Left ventricle myocardium superior (tissue), 1 donor: ENCODE data around the gene BRMS1. TPM values are rescaled to one million over a fixed set of nuclear protein-coding genes. Genes with fewer than 3 reads are reported as not detected.
"Not testable (repeated sequence)": the region's sequence is repeated elsewhere in the genome, so short reads cannot be mapped to it uniquely, and the experiment has no call there.

Experiments
- ATAC-seq: fragments of 200-7000 bp; cut with Tn5 transposase; one replicate; pipeline ENCODE4 v1.9.1; 2020; ENCODE audit warnings: mild to moderate bottlenecking, moderate library complexity
- DNase-seq: peaks from one replicate; pipeline ENCODE4 v3.0.0-alpha.2; 2020
- intact Hi-C: fragments of 100-400 bp; cut with micrococcal nuclease; formaldehyde crosslinking; loops from one replicate; pipeline ENCODE4 v1.11.0; 2022
- long read RNA-seq: library from polyadenylated mRNA; unstranded; transcript quantifications from one replicate; pipeline ENCODE4 v2.0.0, GENCODE V29; 2021
- total RNA-seq: library from RNA; stranded (reverse); fragmentation: NEBNext Ultra II Directional; extraction: Animal tissue kit (Norgen Biotek cat#: 25700); gene quantifications from one replicate; pipeline ENCODE4 v1.2.1, GENCODE V29; 2021
- donor health status: DM: no; HTN: yes; CAD: no; lungs with severe emphysema.

Gene BRMS1, protein sequence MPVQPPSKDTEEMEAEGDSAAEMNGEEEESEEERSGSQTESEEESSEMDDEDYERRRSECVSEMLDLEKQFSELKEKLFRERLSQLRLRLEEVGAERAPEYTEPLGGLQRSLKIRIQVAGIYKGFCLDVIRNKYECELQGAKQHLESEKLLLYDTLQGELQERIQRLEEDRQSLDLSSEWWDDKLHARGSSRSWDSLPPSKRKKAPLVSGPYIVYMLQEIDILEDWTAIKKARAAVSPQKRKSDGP
- total RNA-seq, result 14.7 TPM
- long read RNA-seq, transcript BRMS1-201 (10 exons, 1,445 nt), result major isoform, 25 of 29 reads
- long read RNA-seq, partial matches to known transcripts, result 1 of 29 reads
- long read RNA-seq, other reads (novel, unspliced or antisense), result 1 of 29 reads

DNA sequence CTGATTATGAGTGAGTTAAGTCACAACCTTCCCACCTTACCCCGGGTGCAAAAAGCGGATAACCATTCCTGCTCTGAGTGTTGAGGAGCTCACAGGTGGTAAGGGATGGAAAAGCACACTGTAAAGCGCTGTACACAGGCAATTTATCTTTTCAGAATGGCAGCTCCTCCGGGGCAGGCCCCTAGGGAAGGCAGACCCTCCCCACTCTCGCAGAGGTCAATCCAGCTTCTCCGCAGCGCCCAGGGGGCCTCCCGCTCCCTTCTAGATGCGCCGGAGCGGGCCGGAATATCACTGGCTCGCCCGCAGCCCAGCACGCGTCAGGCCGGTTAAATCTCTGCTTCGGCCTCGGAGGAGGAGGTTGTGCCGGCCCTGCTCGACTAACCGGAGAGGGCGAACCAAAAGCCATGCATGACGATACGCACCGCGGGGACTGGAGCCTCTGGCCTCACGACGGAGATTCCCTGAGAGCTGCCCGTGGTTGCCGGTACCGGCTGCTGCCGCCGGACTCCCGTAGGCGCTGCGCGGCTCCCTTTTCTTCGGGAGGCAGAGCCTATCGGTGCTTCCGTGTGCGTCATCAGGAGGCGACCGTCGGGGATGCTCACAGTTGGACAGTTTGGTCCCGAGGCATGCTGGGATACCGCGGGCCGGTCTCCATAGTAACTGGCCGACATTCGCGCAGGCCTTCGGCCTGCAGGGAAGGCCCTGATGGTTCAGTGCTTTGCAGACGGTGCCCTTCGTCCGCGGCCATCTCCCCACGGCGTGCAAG is at the start of gene BRMS1:
BRMS1 (minus strand) TSS at position 555 of the 766 bp plus-strand sequence. CDS start 2,870 bp downstream, outside the sequence.
- DNase-seq (peak; percentile 99), ATAC-seq (peak; percentile 86)
- intact Hi-C loops, result no loop called here

DNA sequence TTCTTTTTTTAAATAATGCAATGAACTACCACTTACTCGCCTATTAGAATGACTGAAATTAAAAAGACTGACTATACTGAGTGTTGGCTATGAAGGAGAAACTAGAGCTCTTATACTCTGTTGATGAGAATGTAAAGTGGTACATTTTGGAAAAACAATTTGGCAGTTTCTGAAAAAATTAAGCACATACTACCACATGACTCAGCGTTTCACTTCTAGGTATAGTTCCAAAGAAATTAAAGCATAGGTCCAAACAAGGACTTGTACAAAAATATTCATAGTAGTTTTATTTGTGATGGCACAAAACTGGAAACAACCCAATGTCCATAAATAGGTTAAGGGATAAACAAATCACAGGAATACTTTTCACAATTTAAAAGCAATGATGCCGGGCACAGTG is 49.0 kb upstream of the BRMS1 start:
- no peak for ATAC-seq
- no peak for DNase-seq
- intact Hi-C loops, result no loop called here

DNA sequence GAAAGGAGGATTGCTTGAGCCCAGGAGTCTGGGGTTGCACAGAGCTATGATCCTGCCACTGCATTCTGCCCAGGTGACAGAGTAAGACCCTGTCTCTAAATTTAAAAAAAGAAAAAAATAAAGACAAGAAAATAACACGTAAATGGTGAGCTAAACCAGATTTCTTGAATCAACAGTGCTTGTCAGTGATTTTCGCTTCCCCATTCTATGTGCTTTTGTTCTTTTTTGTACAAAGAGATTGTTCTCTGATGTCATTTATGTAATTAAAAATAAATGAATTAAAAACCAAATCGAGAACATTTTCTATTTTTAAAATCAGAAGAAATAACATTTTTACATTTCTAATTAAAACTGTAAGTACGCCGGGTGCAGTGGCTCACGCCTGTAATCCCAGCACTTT is 46.4 kb upstream of the BRMS1 start:
- intact Hi-C loops, result no loop called here
- no peak for DNase-seq
- ATAC-seq, result no peak

DNA sequence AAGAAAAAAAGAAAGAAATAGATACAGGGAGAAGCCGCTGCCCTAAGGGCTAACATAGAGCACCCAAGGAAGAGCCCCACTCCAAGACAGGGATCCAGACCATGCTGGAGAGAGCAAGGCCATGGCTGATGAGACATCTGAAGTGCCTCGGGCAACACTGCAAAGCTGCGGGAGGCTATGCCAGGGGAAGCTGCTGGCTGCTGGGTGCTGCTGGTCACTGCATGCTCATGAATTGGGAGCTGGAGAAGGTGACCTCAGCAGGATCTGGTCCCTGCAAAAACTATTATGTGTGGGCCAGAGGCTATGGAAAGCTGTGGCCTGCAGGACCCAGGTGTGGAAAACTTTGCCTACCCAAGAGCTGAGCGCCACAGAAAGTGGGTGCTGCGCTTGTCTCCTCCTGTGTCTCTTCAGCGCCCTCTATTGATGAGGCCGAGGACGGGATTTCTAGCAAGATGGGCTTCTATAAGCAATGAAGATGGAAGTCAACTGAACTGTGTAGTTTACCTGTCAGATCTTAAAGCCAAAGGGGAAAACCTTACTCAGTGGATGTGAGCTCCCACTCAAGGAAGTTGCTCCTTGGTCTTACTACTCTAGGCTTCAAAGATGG is 44.0 kb upstream of the BRMS1 start:
- intact Hi-C loops, result loop anchor here (5.0 kb wide), 1 partner anchor 77 kb away; no protein-coding TSS in a partner anchor
- peak; percentile 70 for DNase-seq
- ATAC-seq, result peak; percentile 80

GRCh38 chr11:66386171-66387069 is 41.5 kb upstream of the BRMS1 start:
- intact Hi-C loops, result loop anchor here (5.0 kb wide), 1 partner anchor 74 kb away; no protein-coding TSS in a partner anchor
- DNase-seq (peak; percentile 89), ATAC-seq (peak; percentile 76)

DNA sequence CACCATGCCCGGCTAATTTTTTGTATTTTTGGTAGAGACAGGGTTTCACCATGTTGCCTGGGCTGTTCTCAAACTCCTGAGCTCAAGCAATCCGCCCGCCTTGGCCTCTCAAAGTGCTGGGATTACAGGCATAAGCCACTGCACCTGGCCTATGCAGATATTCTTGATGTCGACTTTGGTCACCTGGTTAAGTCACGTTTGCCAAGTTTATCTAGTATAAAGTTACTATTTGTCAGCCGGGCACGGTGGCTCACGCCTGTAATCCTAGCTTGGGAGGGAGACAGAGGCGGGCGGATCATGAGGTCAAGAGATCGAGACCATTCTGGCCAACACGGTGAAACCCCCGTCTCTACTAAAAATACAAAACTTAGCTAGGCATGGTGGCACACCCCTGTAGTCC is 39.4 kb upstream of the BRMS1 start:
- intact Hi-C loops, DNase-seq, ATAC-seq: not testable (repeated sequence)

DNA sequence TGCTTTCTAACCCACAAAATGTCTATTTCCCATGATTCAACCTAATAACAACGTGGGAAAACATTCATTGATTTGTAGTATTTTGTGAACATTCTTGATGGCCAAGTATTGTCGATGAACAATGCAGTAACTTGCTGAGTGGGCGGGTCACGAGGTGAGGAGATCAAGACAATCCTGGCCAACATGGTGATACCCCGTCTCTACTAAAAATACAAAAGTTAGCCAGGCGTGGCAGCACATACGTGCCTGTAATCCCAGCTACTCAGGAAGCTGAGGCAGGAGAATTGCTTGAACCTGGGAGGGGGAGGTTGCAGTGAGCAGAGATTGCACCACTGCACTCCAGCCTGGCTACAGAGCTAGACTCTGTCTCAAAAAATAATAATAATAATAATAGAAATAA is 35.4 kb upstream of the BRMS1 start:
- intact Hi-C loops, ATAC-seq, DNase-seq: not testable (repeated sequence)

DNA sequence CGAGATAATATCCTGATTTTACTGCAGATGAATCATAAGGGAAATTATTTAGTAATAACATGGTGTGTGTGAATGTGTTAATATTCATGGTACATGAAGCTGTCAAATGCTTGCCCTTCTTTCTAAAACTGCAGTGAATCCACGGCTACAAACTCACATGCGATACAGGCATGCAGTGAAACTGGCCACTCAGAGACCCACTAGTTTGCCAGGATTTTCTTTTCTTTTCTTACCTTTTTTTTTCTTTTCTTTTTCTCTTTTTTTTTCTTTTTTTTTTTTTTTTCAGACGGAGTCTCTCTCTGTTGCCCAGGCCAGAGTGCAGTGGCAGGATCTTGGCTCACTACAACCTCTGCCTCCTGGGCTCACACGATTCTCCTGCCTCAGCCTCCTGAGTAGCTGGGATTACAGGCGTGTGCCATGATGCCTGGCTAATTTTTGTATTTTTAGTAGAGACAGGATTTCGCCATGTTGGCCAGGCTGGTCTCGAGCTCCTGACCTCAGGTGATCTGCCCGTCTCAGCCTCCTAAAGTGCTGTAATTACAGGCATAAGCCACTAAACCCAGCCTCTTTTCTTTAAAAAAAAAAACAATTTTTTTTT is 28.9 kb upstream of the BRMS1 start:
- intact Hi-C loops, DNase-seq, ATAC-seq: not testable (repeated sequence)

- intact Hi-C loops, result no loop called here
- peak; percentile 55 for DNase-seq
- peak; percentile 70 for ATAC-seq
These were observed 28.4 kb upstream of the BRMS1 start for GRCh38 chr11:66373265-66373664.

GRCh38 chr11:66371627-66372415 is 26.9 kb upstream of the BRMS1 start, which contains the start of gene SLC29A2:
Gene SLC29A2 (minus strand): TSS chr11:66371760. CDS start chr11:66371591, 169 bp downstream.
- peak; percentile 88 for DNase-seq
- intact Hi-C loops, result no loop called here
- peak; percentile 84 for ATAC-seq

- no peak for DNase-seq
- ATAC-seq, result no peak
- intact Hi-C loops, result no loop called here
These were observed 24.4 kb upstream of the BRMS1 start for GRCh38 chr11:66369073-66369894.

DNA sequence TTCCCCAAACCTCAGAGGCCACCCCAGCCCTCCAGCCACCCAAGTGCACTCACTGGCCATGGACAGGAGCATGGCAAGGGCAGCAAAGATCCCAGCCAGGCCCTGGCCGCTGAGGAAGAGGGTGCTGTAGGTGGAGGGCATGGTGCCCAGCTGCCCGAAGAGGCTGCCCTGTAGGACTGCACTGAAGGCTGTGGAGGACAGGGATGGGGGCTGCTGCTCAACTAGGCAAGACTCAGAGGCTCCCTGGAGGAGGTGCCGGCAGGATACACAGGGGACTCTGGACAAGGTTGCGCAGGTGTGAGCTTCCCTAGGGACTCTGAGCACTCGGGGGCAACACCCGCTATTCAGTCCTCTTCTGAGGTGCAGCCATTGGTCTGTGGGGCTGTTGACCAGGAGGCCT is 23.6 kb upstream of the BRMS1 start:
- intact Hi-C loops, result no loop called here
- DNase-seq (no peak), ATAC-seq (no peak)

GRCh38 chr11:66367561-66368312 is 22.8 kb upstream of the BRMS1 start:
- ATAC-seq (no peak), DNase-seq (no peak)
- intact Hi-C loops, result no loop called here

DNA sequence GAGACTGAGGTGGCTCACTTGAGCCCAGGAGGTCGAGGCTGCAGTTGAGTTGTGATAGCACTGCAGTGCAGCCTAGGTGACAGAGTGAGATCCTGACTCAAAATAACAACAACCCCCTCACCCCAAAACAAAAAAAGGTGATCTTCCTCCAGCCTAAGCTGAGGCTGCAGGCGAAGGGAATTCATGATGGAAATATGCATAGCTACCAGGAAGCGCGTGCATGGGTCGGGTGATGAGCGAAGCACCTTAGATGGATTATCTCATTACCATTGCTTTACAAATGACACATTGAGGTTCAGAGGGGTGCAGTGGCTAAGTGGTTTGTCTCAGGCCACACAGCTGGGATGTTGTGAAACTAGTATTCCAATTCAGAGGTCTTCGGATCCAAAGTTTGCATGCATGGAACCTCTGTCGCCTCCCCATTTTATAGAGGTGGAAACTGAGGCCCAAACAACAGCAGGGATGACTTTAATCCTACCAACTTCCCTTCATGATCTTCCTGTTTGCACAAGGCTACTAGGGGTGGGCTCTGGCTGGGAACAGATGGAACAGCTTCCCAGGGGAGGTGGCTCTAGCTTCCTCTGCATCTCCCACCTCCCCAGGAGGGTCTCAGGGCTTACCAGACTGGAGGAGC is 22.1 kb upstream of the BRMS1 start:
- DNase-seq (no peak), ATAC-seq (no peak)
- intact Hi-C loops, result no loop called here

GRCh38 chr11:66365711-66366619 is 21.1 kb upstream of the BRMS1 start:
- DNase-seq (no peak), ATAC-seq (no peak)
- intact Hi-C loops, result no loop called here
